GM23338 (cell line): Measurements from ENCODE around the gene CAPN10. TPM values are rescaled to one million over a fixed set of nuclear protein-coding genes. Genes with fewer than 3 reads are reported as not detected.

ENCODE experiments used
- ATAC-seq: fragments of 200-7000 bp; cut with Tn5 transposase; 3 replicates; pipeline ENCODE4 v1.9.1; 2020
- DNase-seq: peaks from one replicate; pipeline ENCODE4 v3.0.0-alpha.2; 2015; ENCODE audit warnings: low spot score
- H2AFZ ChIP-seq: fragments of 200-600 bp; sonication (generic); 2 replicates; pipeline ENCODE4 v1.8.0; 2016; ENCODE audit warnings: antibody characterized with exemption, mild to moderate bottlenecking, moderate library complexity
- H3F3A ChIP-seq: fragments of 200-600 bp; sonication (generic); replicated peaks from 2 replicates; pipeline ENCODE4 v1.8.0; 2017; ENCODE audit warnings: antibody characterized with exemption, mixed run types, low read depth
- H3K27ac ChIP-seq: fragments of 200-600 bp; sonication (generic); 2 replicates; pipeline ENCODE4 v1.6.1; 2016; ENCODE audit warnings: low read depth
- H3K27me3 ChIP-seq: fragments of 200-600 bp; sonication (generic); 2 replicates; pipeline ENCODE4 v1.8.0; 2016; ENCODE audit warnings: mild to moderate bottlenecking, mixed run types, moderate library complexity; ENCODE audit not compliant: insufficient read depth
- H3K36me3 ChIP-seq: fragments of 200-600 bp; sonication (generic); 2 replicates; pipeline ENCODE4 v1.8.0; 2016; ENCODE audit warnings: mild to moderate bottlenecking; ENCODE audit not compliant: insufficient read depth
- H3K4me1 ChIP-seq: fragments of 200-600 bp; sonication (generic); 2 replicates; pipeline ENCODE4 v1.8.0; 2016; ENCODE audit warnings: mild to moderate bottlenecking, moderate library complexity; ENCODE audit not compliant: insufficient read depth
- H3K4me2 ChIP-seq: fragments of 200-600 bp; sonication (generic); 2 replicates; pipeline ENCODE4 v1.7.1; 2017; ENCODE audit warnings: mixed run types
- H3K4me3 ChIP-seq: fragments of 200-600 bp; sonication (generic); 2 replicates; pipeline ENCODE4 v1.6.1; 2016; ENCODE audit warnings: mixed run types
- H3K79me2 ChIP-seq: fragments of 200-600 bp; sonication (generic); replicated peaks from 2 replicates; pipeline ENCODE4 v1.8.0; 2017; ENCODE audit warnings: mild to moderate bottlenecking; ENCODE audit not compliant: insufficient read depth
- H3K9me2 ChIP-seq: fragments of 200-600 bp; sonication (generic); 2 replicates; pipeline ENCODE4 v1.8.0; 2017; ENCODE audit not compliant: insufficient read depth
- H4K20me1 ChIP-seq: fragments of 200-600 bp; sonication (generic); replicated peaks from 2 replicates; pipeline ENCODE4 v1.8.0; 2017; ENCODE audit warnings: mild to moderate bottlenecking; ENCODE audit not compliant: insufficient read depth
- H3K27ac Mint-ChIP-seq: 2 replicates; pipeline ENCODE4 v1.8.0; 2020; ENCODE audit warnings: inconsistent platforms, mild to moderate bottlenecking, moderate library complexity, mixed read lengths
- H3K27me3 Mint-ChIP-seq: 3 replicates; pipeline ENCODE4 v1.8.0; 2022; ENCODE audit warnings: low read depth, mild to moderate bottlenecking, moderate library complexity, mixed read lengths, inconsistent platforms; ENCODE audit not compliant: insufficient read depth, poor library complexity
- H3K36me3 Mint-ChIP-seq: 3 replicates; pipeline ENCODE4 v1.8.0; 2021; ENCODE audit warnings: low read depth, mild to moderate bottlenecking, inconsistent platforms, moderate library complexity, mixed read lengths
- H3K4me1 Mint-ChIP-seq: 3 replicates; pipeline ENCODE4 v1.8.0; 2020; ENCODE audit warnings: mild to moderate bottlenecking, inconsistent platforms, mixed read lengths
- H3K4me3 Mint-ChIP-seq: 3 replicates; pipeline ENCODE4 v1.8.0; 2021; ENCODE audit warnings: moderate library complexity, mild to moderate bottlenecking, inconsistent platforms, mixed read lengths
- H3K9me3 Mint-ChIP-seq: 3 replicates; pipeline ENCODE4 v1.8.0; 2020; ENCODE audit warnings: moderate library complexity, mild to moderate bottlenecking, inconsistent platforms, mixed read lengths
- CREB1 ChIP-seq: fragments of 250-450 bp; sonication (Bioruptor Pico); IDR thresholded peaks from 2 replicates; pipeline ENCODE4 v1.5.0; 2020; ENCODE audit warnings: low read depth, mild to moderate bottlenecking, moderate library complexity
- CTCF ChIP-seq, 2 experiments: fragments of 200-600 bp in 1 of 2; sonication (generic) in 1 of 2; conservative IDR thresholded peaks; 2 replicates each; pipeline versions ENCODE4 v1.5.1 to v1.6.1; 2016 to 2017; ENCODE audit warnings: antibody characterized with exemption in 2 of 2, low read depth in 2 of 2, mild to moderate bottlenecking in 2 of 2, moderate library complexity in 1 of 2
- EZH2phosphoT487 ChIP-seq: fragments of 200-600 bp; sonication (generic); IDR thresholded peaks from one replicate; pipeline ENCODE4 v1.8.1; 2018; ENCODE audit warnings: antibody characterized with exemption; ENCODE audit not compliant: unreplicated experiment
- JUNB ChIP-seq: IDR thresholded peaks from one replicate; pipeline ENCODE4 v1.6.1; 2016; ENCODE audit warnings: antibody characterized with exemption; ENCODE audit not compliant: unreplicated experiment
- NANOG ChIP-seq: IDR thresholded peaks from 2 replicates; pipeline ENCODE4 v1.6.1; 2016; ENCODE audit warnings: antibody characterized with exemption, borderline replicate concordance
- POLR2AphosphoS5 ChIP-seq: IDR thresholded peaks from 2 replicates; pipeline ENCODE4 v1.6.1; 2016; ENCODE audit warnings: antibody characterized with exemption, low read depth
- ZNF114 ChIP-seq: fragments of 250-450 bp; sonication (Bioruptor Pico); IDR thresholded peaks from 2 replicates; pipeline ENCODE4 v1.5.0; 2020; ENCODE audit warnings: mild to moderate bottlenecking, moderate library complexity
- ZNF331 ChIP-seq: fragments of 250-450 bp; sonication (Bioruptor Pico); IDR thresholded peaks from 2 replicates; pipeline ENCODE4 v1.5.0; 2020; ENCODE audit warnings: low read depth, mild to moderate bottlenecking, moderate library complexity
- polyA plus RNA-seq: library from polyadenylated mRNA; unstranded; fragments of >200 nt; fragmentation: Nextera tagmentation; extraction: Ambion mirVana; gene quantifications from 2 replicates; pipeline ENCODE4 v1.2.1, GENCODE V29; 2016
- total RNA-seq: library from RNA; depleted of rRNA; stranded (reverse); fragments of >200 nt; shearing (Covaris generic); gene quantifications from 2 replicates; pipeline ENCODE4 v1.2.3, GENCODE V29; 2014
- TF ChIP-seq, protein P1 (sequence below): IDR thresholded peaks from 2 replicates; pipeline ENCODE4 v1.6.1; 2016; ENCODE audit warnings: antibody characterized with exemption
- TF ChIP-seq, protein P2 (sequence below): fragments of 250-450 bp; sonication (Bioruptor Pico); IDR thresholded peaks from 2 replicates; pipeline ENCODE4 v1.5.0; 2020; ENCODE audit warnings: mild to moderate bottlenecking, moderate library complexity

Gene CAPN10
- total and polyA plus RNA-seq, 2 experiments from 2014 or later = 30.2 to 59.8 TPM

DNA sequence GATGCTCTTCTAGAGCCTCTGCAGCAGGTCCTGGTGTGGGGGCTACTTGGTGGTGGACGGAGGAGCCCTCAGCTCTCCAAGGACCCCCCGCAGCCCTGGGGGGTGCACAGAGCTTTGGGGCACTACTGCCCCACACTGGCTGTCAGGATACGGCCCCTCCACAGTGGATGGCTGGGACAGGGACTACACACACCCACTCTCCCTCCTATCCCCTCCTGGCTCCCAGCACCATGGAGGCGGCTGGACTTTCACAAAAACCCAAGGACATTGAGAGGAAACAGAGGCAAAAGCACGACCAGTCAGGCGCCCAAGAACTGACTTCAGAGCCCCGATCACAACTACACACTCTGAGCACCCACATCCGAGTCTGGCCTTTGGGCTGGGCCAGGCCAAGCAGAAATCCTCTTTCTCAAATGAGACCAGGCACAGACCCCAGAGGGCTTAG, 51.4 kb downstream of the CAPN10 start:
- Mint-ChIP-seq H3K4me3 (no peak overlapping the region), H3K4me1 (no peaks in the 10 kb centered on the region), H3K9me3 (peaks cover 40% of the 10 kb centered on the region), H3K36me3 (peaks cover 9% of the 10 kb centered on the region), H3K27ac (no peak overlapping the region), H3K27me3 (peaks cover 8% of the 10 kb centered on the region)
- no peak for ATAC-seq
- Histone ChIP-seq H3K36me3 (no peaks in the 10 kb centered on the region), H3K4me1 (no peaks in the 10 kb centered on the region), H3K4me3 (no peak overlapping the region), H3K9me2 (no peaks in the 10 kb centered on the region), H3K79me2 (no peaks in the 10 kb centered on the region), H3F3A (no peaks in the 10 kb centered on the region), H4K20me1 (no peaks in the 10 kb centered on the region), H3K4me2 (no peak overlapping the region), H2AFZ (no peak overlapping the region), H3K27ac (no peak overlapping the region), H3K27me3 (no peaks in the 10 kb centered on the region)
- DNase-seq = no peak
- TF ChIP-seq, protein P1, sequence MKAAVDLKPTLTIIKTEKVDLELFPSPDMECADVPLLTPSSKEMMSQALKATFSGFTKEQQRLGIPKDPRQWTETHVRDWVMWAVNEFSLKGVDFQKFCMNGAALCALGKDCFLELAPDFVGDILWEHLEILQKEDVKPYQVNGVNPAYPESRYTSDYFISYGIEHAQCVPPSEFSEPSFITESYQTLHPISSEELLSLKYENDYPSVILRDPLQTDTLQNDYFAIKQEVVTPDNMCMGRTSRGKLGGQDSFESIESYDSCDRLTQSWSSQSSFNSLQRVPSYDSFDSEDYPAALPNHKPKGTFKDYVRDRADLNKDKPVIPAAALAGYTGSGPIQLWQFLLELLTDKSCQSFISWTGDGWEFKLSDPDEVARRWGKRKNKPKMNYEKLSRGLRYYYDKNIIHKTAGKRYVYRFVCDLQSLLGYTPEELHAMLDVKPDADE = no peak
- TF ChIP-seq ZNF114 (no peak), CTCF (conservative IDR thresholded peaks at IDR 0.05; ENCODE audit: low read depth in 2 of 2) (no peak), JUNB (no peak), CREB1 (CRISPR knock-in tag) (no peak), NANOG (no peak), ZNF331 (CRISPR knock-in tag) (no peak), EZH2phosphoT487 (no peak), POLR2AphosphoS5 (no peak)
- TF ChIP-seq, protein P2, sequence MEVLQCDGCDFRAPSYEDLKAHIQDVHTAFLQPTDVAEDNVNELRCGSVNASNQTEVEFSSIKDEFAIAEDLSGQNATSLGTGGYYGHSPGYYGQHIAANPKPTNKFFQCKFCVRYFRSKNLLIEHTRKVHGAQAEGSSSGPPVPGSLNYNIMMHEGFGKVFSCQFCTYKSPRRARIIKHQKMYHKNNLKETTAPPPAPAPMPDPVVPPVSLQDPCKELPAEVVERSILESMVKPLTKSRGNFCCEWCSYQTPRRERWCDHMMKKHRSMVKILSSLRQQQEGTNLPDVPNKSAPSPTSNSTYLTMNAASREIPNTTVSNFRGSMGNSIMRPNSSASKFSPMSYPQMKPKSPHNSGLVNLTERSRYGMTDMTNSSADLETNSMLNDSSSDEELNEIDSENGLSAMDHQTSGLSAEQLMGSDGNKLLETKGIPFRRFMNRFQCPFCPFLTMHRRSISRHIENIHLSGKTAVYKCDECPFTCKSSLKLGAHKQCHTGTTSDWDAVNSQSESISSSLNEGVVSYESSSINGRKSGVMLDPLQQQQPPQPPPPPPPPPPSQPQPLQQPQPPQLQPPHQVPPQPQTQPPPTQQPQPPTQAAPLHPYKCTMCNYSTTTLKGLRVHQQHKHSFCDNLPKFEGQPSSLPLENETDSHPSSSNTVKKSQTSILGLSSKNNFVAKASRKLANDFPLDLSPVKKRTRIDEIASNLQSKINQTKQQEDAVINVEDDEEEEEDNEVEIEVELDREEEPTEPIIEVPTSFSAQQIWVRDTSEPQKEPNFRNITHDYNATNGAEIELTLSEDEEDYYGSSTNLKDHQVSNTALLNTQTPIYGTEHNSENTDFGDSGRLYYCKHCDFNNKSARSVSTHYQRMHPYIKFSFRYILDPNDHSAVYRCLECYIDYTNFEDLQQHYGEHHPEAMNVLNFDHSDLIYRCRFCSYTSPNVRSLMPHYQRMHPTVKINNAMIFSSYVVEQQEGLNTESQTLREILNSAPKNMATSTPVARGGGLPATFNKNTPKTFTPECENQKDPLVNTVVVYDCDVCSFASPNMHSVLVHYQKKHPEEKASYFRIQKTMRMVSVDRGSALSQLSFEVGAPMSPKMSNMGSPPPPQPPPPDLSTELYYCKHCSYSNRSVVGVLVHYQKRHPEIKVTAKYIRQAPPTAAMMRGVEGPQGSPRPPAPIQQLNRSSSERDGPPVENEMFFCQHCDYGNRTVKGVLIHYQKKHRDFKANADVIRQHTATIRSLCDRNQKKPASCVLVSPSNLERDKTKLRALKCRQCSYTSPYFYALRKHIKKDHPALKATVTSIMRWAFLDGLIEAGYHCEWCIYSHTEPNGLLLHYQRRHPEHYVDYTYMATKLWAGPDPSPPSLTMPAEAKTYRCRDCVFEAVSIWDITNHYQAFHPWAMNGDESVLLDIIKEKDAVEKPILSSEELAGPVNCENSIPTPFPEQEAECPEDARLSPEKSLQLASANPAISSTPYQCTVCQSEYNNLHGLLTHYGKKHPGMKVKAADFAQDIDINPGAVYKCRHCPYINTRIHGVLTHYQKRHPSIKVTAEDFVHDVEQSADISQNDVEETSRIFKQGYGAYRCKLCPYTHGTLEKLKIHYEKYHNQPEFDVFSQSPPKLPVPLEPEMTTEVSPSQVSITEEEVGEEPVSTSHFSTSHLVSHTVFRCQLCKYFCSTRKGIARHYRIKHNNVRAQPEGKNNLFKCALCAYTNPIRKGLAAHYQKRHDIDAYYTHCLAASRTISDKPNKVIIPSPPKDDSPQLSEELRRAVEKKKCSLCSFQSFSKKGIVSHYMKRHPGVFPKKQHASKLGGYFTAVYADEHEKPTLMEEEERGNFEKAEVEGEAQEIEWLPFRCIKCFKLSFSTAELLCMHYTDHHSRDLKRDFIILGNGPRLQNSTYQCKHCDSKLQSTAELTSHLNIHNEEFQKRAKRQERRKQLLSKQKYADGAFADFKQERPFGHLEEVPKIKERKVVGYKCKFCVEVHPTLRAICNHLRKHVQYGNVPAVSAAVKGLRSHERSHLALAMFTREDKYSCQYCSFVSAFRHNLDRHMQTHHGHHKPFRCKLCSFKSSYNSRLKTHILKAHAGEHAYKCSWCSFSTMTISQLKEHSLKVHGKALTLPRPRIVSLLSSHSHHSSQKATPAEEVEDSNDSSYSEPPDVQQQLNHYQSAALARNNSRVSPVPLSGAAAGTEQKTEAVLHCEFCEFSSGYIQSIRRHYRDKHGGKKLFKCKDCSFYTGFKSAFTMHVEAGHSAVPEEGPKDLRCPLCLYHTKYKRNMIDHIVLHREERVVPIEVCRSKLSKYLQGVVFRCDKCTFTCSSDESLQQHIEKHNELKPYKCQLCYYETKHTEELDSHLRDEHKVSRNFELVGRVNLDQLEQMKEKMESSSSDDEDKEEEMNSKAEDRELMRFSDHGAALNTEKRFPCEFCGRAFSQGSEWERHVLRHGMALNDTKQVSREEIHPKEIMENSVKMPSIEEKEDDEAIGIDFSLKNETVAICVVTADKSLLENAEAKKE (CRISPR knock-in tag) = no peak
